ENCODE measurements around the gene GPLD1.

GPLD1 gene

DNA sequence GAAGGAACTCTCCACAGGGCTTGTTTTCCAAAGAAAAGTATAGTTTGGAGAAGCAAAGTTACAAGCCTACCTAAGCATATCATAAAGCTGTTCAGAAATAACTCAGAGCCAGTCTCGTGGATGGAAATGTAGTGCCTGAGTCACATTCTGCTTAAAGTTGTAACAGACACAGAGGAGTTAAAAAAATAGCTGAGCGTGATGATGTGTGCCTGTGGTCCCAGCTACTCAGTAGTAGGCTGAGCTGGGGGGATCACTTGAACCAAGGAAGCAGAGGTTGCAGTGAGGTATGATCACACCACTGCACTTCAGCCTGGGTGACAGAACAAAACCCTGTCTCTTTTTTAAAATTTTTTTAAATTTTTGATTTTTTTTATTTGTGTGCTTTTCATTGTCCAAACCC, 12.0 kb upstream of the GPLD1 start:
- no peak overlapping the region for H3K4me2 ChIP-seq (ENCODE audit: low read depth, low read length)
- no peaks in the 10 kb centered on the region for H3K9me3 ChIP-seq (replicated peaks; ENCODE audit: insufficient read depth, low read length)
- no peak for DNase-seq
- no peaks in the 10 kb centered on the region; the same call in 1 of the 2 replicates for H3K36me3 ChIP-seq (replicated peaks; ENCODE audit: insufficient read depth, low read length)
- H4K20me1 ChIP-seq (ENCODE audit: insufficient read depth, low read length) = no peaks in the 10 kb centered on the region
- no peak overlapping the region for H2AFZ ChIP-seq (ENCODE audit: low read length)
- no peaks in the 10 kb centered on the region for H3K27me3 ChIP-seq (replicated peaks; ENCODE audit: insufficient read depth, low read length)
- H3K4me1 ChIP-seq (ENCODE audit: low read length) = no peaks in the 10 kb centered on the region
- no peak overlapping the region for H3K4me3 ChIP-seq (ENCODE audit: low read length)
- no peak overlapping the region for H3K27ac ChIP-seq (ENCODE audit: low read length)
- H3K9ac ChIP-seq (ENCODE audit: low read length) = no peak overlapping the region
- no peaks in the 10 kb centered on the region for H3F3A ChIP-seq (ENCODE audit: insufficient read depth, low read length)
- no peaks in the 10 kb centered on the region for H3K9me2 ChIP-seq (replicated peaks; ENCODE audit: insufficient read depth, low read length)
- TF ChIP-seq EZH2 (optimal IDR thresholded peaks at IDR 0.05; ENCODE audit: low read depth, low read length) (no peak), EZH2phosphoT487 (IDR thresholded peaks at IDR 0.05; ENCODE audit: low read length) (no peak)
- TF ChIP-seq, protein P1, sequence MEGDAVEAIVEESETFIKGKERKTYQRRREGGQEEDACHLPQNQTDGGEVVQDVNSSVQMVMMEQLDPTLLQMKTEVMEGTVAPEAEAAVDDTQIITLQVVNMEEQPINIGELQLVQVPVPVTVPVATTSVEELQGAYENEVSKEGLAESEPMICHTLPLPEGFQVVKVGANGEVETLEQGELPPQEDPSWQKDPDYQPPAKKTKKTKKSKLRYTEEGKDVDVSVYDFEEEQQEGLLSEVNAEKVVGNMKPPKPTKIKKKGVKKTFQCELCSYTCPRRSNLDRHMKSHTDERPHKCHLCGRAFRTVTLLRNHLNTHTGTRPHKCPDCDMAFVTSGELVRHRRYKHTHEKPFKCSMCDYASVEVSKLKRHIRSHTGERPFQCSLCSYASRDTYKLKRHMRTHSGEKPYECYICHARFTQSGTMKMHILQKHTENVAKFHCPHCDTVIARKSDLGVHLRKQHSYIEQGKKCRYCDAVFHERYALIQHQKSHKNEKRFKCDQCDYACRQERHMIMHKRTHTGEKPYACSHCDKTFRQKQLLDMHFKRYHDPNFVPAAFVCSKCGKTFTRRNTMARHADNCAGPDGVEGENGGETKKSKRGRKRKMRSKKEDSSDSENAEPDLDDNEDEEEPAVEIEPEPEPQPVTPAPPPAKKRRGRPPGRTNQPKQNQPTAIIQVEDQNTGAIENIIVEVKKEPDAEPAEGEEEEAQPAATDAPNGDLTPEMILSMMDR (IDR thresholded peaks at IDR 0.05; ENCODE audit: low read length) = no peak
- no peaks in the 10 kb centered on the region for H3K79me2 ChIP-seq (ENCODE audit: low read length)

DNA sequence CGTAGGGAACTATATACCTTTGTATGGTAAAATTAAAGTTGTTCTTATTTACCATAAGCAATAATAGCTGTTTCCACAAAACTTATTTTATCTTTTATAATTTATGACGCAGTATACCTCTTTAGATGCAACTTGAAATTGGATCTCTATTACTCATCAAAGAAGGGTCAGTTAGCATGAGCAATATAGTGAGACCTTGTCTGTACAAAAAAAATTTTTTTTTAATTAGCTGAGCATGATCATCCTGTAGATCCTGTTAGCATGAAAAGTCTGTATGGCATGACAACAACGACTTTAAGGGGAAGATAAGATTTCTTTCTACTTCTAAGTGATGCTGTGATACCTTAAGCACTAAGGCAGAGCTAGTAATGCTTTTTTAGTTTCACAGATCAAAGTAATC, 11.3 kb upstream of the GPLD1 start:
- Histone ChIP-seq H3K79me2 (ENCODE audit: low read length) (no peaks in the 10 kb centered on the region), H3K9me3 (replicated peaks; ENCODE audit: insufficient read depth, low read length) (no peaks in the 10 kb centered on the region), H4K20me1 (ENCODE audit: insufficient read depth, low read length) (no peaks in the 10 kb centered on the region)

DNA sequence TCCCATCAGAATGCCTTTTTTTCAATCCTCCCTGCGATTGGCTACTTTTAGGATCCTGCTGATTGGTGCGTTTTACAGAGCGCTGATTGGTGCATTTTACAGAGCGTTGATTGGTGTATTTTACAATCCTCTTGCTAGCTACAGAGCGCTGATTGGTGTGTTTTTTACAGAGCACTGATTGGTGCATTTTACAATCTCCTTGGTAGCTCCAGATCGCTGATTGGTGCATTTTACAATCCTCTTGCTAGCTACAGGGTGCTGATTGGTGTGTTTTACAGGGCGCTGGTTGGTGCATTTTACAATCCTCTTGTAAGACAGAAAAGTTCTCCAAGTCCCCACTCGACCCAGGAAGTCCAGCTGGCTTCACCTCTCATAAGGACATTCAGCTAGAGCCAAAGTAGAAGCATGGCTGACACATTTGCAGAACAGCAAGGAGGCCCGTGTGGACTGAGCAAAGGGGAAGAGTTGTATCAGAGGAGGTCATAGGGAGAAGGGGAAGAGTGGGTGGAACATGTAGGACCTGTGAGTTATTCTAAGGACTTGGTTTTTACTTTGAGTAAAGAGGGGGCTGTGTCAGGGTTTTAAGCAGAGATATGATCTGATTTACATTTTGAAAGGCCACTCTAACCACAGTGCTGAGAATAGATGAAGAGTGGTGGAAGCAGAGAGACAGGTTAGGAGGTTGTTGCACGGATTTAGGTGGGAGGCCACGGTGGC, 8.0 kb upstream of the GPLD1 start:
- Histone ChIP-seq H3K9ac (ENCODE audit: low read length) (no peak overlapping the region), H3F3A (ENCODE audit: insufficient read depth, low read length) (peaks cover 6% of the 10 kb centered on the region; the same call in 1 of the 2 replicates), H3K4me3 (ENCODE audit: low read length) (no peak overlapping the region), H3K27me3 (replicated peaks; ENCODE audit: insufficient read depth, low read length) (no peaks in the 10 kb centered on the region), H3K9me3 (replicated peaks; ENCODE audit: insufficient read depth, low read length) (no peaks in the 10 kb centered on the region), H3K4me1 (ENCODE audit: low read length) (0 out of 2 replicates have a peak, but pooled peaks cover 5% of the 10 kb centered on the region), H3K9me2 (replicated peaks; ENCODE audit: insufficient read depth, low read length) (no peaks in the 10 kb centered on the region), H3K27ac (ENCODE audit: low read length) (no peak overlapping the region), H3K79me2 (ENCODE audit: low read length) (no peaks in the 10 kb centered on the region), H3K4me2 (ENCODE audit: low read depth, low read length) (no peak overlapping the region), H4K20me1 (ENCODE audit: insufficient read depth, low read length) (no peaks in the 10 kb centered on the region), H2AFZ (ENCODE audit: low read length) (no peak overlapping the region), H3K36me3 (replicated peaks; ENCODE audit: insufficient read depth, low read length) (no peaks in the 10 kb centered on the region; the same call in 1 of the 2 replicates)
- TF ChIP-seq EZH2phosphoT487 (IDR thresholded peaks at IDR 0.05; ENCODE audit: low read length) (no peak), EZH2 (optimal IDR thresholded peaks at IDR 0.05; ENCODE audit: low read depth, low read length) (no peak)
- TF ChIP-seq, protein P1 (IDR thresholded peaks at IDR 0.05; ENCODE audit: low read length) = no peak
- no peak for DNase-seq

More for the DNA sequence above, 11.3 kb upstream of the GPLD1 start:
- no peaks in the 10 kb centered on the region for H3K9me2 ChIP-seq (replicated peaks; ENCODE audit: insufficient read depth, low read length)
- no peak overlapping the region for H3K4me3 ChIP-seq (ENCODE audit: low read length)
- TF ChIP-seq EZH2phosphoT487 (IDR thresholded peaks at IDR 0.05; ENCODE audit: low read length) (no peak), EZH2 (optimal IDR thresholded peaks at IDR 0.05; ENCODE audit: low read depth, low read length) (no peak)
- TF ChIP-seq, protein P1 (IDR thresholded peaks at IDR 0.05; ENCODE audit: low read length) = no peak
- no peaks in the 10 kb centered on the region for H3F3A ChIP-seq (ENCODE audit: insufficient read depth, low read length)
- no peaks in the 10 kb centered on the region; the same call in 1 of the 2 replicates for H3K36me3 ChIP-seq (replicated peaks; ENCODE audit: insufficient read depth, low read length)
- H3K4me1 ChIP-seq (ENCODE audit: low read length) = no peaks in the 10 kb centered on the region
- H3K27ac ChIP-seq (ENCODE audit: low read length) = no peak overlapping the region
- H3K27me3 ChIP-seq (replicated peaks; ENCODE audit: insufficient read depth, low read length) = no peaks in the 10 kb centered on the region
- no peak for DNase-seq
- no peak overlapping the region for H2AFZ ChIP-seq (ENCODE audit: low read length)
- H3K4me2 ChIP-seq (ENCODE audit: low read depth, low read length) = no peak overlapping the region
- H3K9ac ChIP-seq (ENCODE audit: low read length) = no peak overlapping the region

All from MM.1S (cell line).